HEK293 (cell line): Measurements from ENCODE around the gene RWDD1.
A peak's percentile ranks its signal among the peaks of the same experiment; 100 is the strongest.

Experiments
- GFI1B ChIP-seq: fragments of 450-650 bp; formaldehyde crosslinking; IDR thresholded peaks from 2 replicates; pipeline ENCODE4 v1.5.1; 2016; ENCODE audit warnings: missing biosample characterization, missing genetic modification characterization
- GLI4 ChIP-seq: fragments of 450-650 bp; formaldehyde crosslinking; IDR thresholded peaks from 2 replicates; pipeline ENCODE4 v1.5.1; 2016; ENCODE audit warnings: missing biosample characterization, missing genetic modification characterization
- GLIS1 ChIP-seq: fragments of 450-650 bp; formaldehyde crosslinking; IDR thresholded peaks from 2 replicates; pipeline ENCODE4 v1.5.1; 2016; ENCODE audit warnings: missing biosample characterization, missing genetic modification characterization
- HOXD13 ChIP-seq: sonication (generic); formaldehyde crosslinking; IDR thresholded peaks from 2 replicates; pipeline ENCODE4 v1.8.0; 2022; ENCODE audit warnings: missing genetic modification reagents, borderline replicate concordance
- KLF10 ChIP-seq: fragments of 450-650 bp; IDR thresholded peaks from 2 replicates; pipeline ENCODE4 v1.5.1; 2018; ENCODE audit warnings: missing biosample characterization, mild to moderate bottlenecking, missing genetic modification characterization
- OSR2 ChIP-seq: fragments of 450-650 bp; formaldehyde crosslinking; IDR thresholded peaks from 2 replicates; pipeline ENCODE4 v1.5.1; 2016; ENCODE audit warnings: missing biosample characterization, missing genetic modification characterization
- YY2 ChIP-seq: fragments of 450-650 bp; formaldehyde crosslinking; IDR thresholded peaks from 2 replicates; pipeline ENCODE4 v1.5.1; 2016; ENCODE audit warnings: missing biosample characterization, missing genetic modification characterization
- ZBTB17 ChIP-seq: fragments of 450-650 bp; formaldehyde crosslinking; IDR thresholded peaks from 2 replicates; pipeline ENCODE4 v1.5.1; 2016; ENCODE audit warnings: missing biosample characterization, missing genetic modification characterization
- ZNF274 ChIP-seq, 2 experiments: fragments of 200-500 bp in 1 of 2; fragments of 450-650 bp in 1 of 2; sonication (Bioruptor generic) in 1 of 2; formaldehyde crosslinking in 1 of 2; IDR thresholded peaks; 2 replicates each; pipeline versions ENCODE4 v1.5.1 to v1.6.1; 2014 to 2016; ENCODE audit warnings: borderline replicate concordance in 1 of 2, inconsistent platforms in 1 of 2, low read length in 1 of 2, missing biosample characterization in 1 of 2, missing genetic modification characterization in 1 of 2
- ZNF335 ChIP-seq: fragments of 450-650 bp; formaldehyde crosslinking; conservative IDR thresholded peaks from 2 replicates; pipeline ENCODE4 v1.5.1; 2016; ENCODE audit warnings: missing biosample characterization, missing genetic modification characterization
- ZNF391 ChIP-seq: fragments of 450-650 bp; formaldehyde crosslinking; IDR thresholded peaks from 2 replicates; pipeline ENCODE4 v1.5.1; 2016; ENCODE audit warnings: low read depth, missing biosample characterization, missing genetic modification characterization, borderline replicate concordance
- ZNF48 ChIP-seq: fragments of 450-650 bp; formaldehyde crosslinking; IDR thresholded peaks from 2 replicates; pipeline ENCODE4 v1.5.1; 2016; ENCODE audit warnings: missing biosample characterization, missing genetic modification characterization
- ZNF510 ChIP-seq: fragments of 450-650 bp; formaldehyde crosslinking; IDR thresholded peaks from 2 replicates; pipeline ENCODE4 v1.5.1; 2018; ENCODE audit warnings: mild to moderate bottlenecking, missing genetic modification characterization, missing biosample characterization; ENCODE audit not compliant: insufficient replicate concordance
- ZNF529 ChIP-seq: fragments of 450-650 bp; formaldehyde crosslinking; IDR thresholded peaks from 2 replicates; pipeline ENCODE4 v1.5.1; 2017; ENCODE audit warnings: missing genetic modification characterization, missing biosample characterization; ENCODE audit not compliant: insufficient replicate concordance
- ZNF548 ChIP-seq: fragments of 450-650 bp; formaldehyde crosslinking; IDR thresholded peaks from 2 replicates; pipeline ENCODE4 v1.5.1; 2016; ENCODE audit warnings: missing biosample characterization, missing genetic modification characterization
- ZNF549 ChIP-seq: fragments of 450-650 bp; IDR thresholded peaks from 2 replicates; pipeline ENCODE4 v1.5.1; 2018; ENCODE audit warnings: missing biosample characterization, missing genetic modification characterization, mild to moderate bottlenecking, inconsistent platforms, moderate library complexity
- ZNF768 ChIP-seq: fragments of 450-650 bp; formaldehyde crosslinking; IDR thresholded peaks from 2 replicates; pipeline ENCODE4 v1.5.1; 2018; ENCODE audit warnings: missing biosample characterization, mild to moderate bottlenecking, missing genetic modification characterization
- TF ChIP-seq, protein P1 (sequence below): fragments of 450-650 bp; formaldehyde crosslinking; IDR thresholded peaks from 2 replicates; pipeline ENCODE4 v1.5.1; 2016; ENCODE audit warnings: missing biosample characterization, missing genetic modification characterization
- TF ChIP-seq, protein P2 (sequence below): sonication (generic); formaldehyde crosslinking; IDR thresholded peaks from 2 replicates; pipeline ENCODE4 v1.8.1; 2022; ENCODE audit warnings: mild to moderate bottlenecking, moderate library complexity, missing genetic modification reagents
- TF ChIP-seq, protein P3 (sequence below): fragments of 450-650 bp; formaldehyde crosslinking; IDR thresholded peaks from 2 replicates; pipeline ENCODE4 v1.5.1; 2016; ENCODE audit warnings: missing biosample characterization, missing genetic modification characterization
- TF ChIP-seq, protein P4 (sequence below): fragments of 450-650 bp; formaldehyde crosslinking; IDR thresholded peaks from 2 replicates; pipeline ENCODE4 v1.5.0; 2017; ENCODE audit warnings: missing biosample characterization, missing genetic modification characterization, borderline replicate concordance
- TF ChIP-seq, protein P5 (sequence below): fragments of 450-650 bp; formaldehyde crosslinking; IDR thresholded peaks from 2 replicates; pipeline ENCODE4 v1.5.1; 2016; ENCODE audit warnings: missing biosample characterization, missing genetic modification characterization
- TF ChIP-seq, protein P6 (sequence below): fragments of 450-650 bp; formaldehyde crosslinking; IDR thresholded peaks from 2 replicates; pipeline ENCODE4 v1.5.1; 2016; ENCODE audit warnings: missing biosample characterization, missing genetic modification characterization
- TF ChIP-seq, protein P7 (sequence below): fragments of 450-650 bp; formaldehyde crosslinking; IDR thresholded peaks from 2 replicates; pipeline ENCODE4; 2016; ENCODE audit warnings: missing biosample characterization, missing genetic modification characterization

Gene RWDD1

DNA sequence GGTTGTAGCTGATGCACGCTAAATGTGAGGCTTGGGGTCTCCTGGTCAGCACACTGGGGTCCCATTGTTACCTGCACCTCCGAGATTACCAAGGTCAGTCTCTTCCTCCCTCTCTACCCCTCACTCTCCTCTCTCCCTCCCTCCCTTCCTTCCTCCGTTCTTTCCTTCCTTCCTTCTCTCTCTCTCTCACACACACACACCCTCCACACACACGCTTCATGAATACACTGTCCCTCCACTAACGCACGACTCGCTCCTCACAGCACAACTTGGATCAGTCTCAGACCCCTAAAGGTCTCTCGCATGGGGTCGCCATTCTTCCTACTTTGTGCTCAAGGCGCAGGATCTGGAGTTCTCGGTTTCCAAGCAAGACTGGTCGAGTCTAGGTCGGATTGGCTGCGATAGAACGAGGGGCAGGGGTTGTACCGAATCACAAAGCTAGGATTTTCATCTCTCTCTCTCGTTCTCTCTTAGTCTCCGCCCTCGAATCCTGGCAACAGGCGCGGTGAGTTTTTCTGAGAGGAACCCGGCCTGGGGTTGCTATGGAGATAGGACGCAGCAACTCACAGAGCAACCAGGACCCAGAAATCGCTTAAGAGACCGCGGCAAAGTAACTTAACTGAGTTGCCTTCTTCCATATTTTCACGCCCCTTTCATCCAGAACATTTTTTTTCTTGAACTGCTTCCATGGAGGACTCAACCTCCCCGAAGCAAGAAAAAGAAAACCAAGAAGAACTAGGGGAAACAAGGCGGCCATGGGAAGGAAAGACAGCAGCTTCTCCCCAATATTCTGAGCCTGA lies 44.8 kb downstream of the RWDD1 start, which contains the start of gene RSPH4A (continued):
- TF ChIP-seq, protein P1, sequence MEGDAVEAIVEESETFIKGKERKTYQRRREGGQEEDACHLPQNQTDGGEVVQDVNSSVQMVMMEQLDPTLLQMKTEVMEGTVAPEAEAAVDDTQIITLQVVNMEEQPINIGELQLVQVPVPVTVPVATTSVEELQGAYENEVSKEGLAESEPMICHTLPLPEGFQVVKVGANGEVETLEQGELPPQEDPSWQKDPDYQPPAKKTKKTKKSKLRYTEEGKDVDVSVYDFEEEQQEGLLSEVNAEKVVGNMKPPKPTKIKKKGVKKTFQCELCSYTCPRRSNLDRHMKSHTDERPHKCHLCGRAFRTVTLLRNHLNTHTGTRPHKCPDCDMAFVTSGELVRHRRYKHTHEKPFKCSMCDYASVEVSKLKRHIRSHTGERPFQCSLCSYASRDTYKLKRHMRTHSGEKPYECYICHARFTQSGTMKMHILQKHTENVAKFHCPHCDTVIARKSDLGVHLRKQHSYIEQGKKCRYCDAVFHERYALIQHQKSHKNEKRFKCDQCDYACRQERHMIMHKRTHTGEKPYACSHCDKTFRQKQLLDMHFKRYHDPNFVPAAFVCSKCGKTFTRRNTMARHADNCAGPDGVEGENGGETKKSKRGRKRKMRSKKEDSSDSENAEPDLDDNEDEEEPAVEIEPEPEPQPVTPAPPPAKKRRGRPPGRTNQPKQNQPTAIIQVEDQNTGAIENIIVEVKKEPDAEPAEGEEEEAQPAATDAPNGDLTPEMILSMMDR (tag by site-specific recombination), result peak; percentile 97
- TF ChIP-seq OSR2 (no peak), ZNF274 (IDR thresholded peaks at IDR 0.05; ENCODE audit: low read length) (no peak), ZNF274 (tag by site-specific recombination; IDR thresholded peaks at IDR 0.05; ENCODE audit: borderline replicate concordance) (no peak), ZBTB17 (peak; percentile 99), ZNF510 (tag by site-specific recombination) (no peak), ZNF549 (tag by site-specific recombination) (no peak), ZNF529 (tag by site-specific recombination) (no peak), ZNF391 (peak; percentile 82; the same call in 1 of the 2 replicates), GLI4 (tag by site-specific recombination) (no peak), YY2 (peak; percentile 82), KLF10 (tag by site-specific recombination) (no peak), ZNF48 (no peak), GFI1B (tag by site-specific recombination) (no peak), ZNF768 (tag by site-specific recombination) (no peak), ZNF548 (tag by site-specific recombination) (no peak), HOXD13 (no peak), GLIS1 (no peak), ZNF335 (tag by site-specific recombination) (peak; percentile 86)
- TF ChIP-seq, protein P2, sequence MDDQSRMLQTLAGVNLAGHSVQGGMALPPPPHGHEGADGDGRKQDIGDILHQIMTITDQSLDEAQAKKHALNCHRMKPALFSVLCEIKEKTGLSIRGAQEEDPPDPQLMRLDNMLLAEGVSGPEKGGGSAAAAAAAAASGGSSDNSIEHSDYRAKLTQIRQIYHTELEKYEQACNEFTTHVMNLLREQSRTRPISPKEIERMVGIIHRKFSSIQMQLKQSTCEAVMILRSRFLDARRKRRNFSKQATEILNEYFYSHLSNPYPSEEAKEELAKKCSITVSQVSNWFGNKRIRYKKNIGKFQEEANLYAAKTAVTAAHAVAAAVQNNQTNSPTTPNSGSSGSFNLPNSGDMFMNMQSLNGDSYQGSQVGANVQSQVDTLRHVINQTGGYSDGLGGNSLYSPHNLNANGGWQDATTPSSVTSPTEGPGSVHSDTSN, result peak; percentile 97
- TF ChIP-seq, protein P3, sequence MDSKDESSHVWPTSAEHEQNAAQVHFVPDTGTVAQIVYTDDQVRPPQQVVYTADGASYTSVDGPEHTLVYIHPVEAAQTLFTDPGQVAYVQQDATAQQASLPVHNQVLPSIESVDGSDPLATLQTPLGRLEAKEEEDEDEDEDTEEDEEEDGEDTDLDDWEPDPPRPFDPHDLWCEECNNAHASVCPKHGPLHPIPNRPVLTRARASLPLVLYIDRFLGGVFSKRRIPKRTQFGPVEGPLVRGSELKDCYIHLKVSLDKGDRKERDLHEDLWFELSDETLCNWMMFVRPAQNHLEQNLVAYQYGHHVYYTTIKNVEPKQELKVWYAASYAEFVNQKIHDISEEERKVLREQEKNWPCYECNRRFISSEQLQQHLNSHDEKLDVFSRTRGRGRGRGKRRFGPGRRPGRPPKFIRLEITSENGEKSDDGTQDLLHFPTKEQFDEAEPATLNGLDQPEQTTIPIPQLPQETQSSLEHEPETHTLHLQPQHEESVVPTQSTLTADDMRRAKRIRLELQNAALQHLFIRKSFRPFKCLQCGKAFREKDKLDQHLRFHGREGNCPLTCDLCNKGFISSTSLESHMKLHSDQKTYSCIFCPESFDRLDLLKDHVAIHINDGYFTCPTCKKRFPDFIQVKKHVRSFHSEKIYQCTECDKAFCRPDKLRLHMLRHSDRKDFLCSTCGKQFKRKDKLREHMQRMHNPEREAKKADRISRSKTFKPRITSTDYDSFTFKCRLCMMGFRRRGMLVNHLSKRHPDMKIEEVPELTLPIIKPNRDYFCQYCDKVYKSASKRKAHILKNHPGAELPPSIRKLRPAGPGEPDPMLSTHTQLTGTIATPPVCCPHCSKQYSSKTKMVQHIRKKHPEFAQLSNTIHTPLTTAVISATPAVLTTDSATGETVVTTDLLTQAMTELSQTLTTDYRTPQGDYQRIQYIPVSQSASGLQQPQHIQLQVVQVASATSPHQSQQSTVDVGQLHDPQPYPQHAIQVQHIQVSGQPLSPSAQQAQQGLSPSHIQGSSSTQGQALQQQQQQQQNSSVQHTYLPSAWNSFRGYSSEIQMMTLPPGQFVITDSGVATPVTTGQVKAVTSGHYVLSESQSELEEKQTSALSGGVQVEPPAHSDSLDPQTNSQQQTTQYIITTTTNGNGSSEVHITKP (tag by site-specific recombination), result peak; percentile 93
- TF ChIP-seq, protein P4, sequence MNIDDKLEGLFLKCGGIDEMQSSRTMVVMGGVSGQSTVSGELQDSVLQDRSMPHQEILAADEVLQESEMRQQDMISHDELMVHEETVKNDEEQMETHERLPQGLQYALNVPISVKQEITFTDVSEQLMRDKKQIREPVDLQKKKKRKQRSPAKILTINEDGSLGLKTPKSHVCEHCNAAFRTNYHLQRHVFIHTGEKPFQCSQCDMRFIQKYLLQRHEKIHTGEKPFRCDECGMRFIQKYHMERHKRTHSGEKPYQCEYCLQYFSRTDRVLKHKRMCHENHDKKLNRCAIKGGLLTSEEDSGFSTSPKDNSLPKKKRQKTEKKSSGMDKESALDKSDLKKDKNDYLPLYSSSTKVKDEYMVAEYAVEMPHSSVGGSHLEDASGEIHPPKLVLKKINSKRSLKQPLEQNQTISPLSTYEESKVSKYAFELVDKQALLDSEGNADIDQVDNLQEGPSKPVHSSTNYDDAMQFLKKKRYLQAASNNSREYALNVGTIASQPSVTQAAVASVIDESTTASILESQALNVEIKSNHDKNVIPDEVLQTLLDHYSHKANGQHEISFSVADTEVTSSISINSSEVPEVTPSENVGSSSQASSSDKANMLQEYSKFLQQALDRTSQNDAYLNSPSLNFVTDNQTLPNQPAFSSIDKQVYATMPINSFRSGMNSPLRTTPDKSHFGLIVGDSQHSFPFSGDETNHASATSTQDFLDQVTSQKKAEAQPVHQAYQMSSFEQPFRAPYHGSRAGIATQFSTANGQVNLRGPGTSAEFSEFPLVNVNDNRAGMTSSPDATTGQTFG, result no peak
- TF ChIP-seq, protein P5, sequence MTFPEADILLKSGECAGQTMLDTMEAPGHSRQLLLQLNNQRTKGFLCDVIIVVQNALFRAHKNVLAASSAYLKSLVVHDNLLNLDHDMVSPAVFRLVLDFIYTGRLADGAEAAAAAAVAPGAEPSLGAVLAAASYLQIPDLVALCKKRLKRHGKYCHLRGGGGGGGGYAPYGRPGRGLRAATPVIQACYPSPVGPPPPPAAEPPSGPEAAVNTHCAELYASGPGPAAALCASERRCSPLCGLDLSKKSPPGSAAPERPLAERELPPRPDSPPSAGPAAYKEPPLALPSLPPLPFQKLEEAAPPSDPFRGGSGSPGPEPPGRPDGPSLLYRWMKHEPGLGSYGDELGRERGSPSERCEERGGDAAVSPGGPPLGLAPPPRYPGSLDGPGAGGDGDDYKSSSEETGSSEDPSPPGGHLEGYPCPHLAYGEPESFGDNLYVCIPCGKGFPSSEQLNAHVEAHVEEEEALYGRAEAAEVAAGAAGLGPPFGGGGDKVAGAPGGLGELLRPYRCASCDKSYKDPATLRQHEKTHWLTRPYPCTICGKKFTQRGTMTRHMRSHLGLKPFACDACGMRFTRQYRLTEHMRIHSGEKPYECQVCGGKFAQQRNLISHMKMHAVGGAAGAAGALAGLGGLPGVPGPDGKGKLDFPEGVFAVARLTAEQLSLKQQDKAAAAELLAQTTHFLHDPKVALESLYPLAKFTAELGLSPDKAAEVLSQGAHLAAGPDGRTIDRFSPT (tag by site-specific recombination), result no peak
- TF ChIP-seq, protein P6, sequence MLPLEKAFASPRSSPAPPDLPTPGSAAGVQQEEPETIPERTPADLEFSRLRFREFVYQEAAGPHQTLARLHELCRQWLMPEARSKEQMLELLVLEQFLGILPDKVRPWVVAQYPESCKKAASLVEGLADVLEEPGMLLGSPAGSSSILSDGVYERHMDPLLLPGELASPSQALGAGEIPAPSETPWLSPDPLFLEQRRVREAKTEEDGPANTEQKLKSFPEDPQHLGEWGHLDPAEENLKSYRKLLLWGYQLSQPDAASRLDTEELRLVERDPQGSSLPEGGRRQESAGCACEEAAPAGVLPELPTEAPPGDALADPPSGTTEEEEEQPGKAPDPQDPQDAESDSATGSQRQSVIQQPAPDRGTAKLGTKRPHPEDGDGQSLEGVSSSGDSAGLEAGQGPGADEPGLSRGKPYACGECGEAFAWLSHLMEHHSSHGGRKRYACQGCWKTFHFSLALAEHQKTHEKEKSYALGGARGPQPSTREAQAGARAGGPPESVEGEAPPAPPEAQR (tag by site-specific recombination), result peak; percentile 61; the same call in 1 of the 2 replicates
- TF ChIP-seq, protein P7, sequence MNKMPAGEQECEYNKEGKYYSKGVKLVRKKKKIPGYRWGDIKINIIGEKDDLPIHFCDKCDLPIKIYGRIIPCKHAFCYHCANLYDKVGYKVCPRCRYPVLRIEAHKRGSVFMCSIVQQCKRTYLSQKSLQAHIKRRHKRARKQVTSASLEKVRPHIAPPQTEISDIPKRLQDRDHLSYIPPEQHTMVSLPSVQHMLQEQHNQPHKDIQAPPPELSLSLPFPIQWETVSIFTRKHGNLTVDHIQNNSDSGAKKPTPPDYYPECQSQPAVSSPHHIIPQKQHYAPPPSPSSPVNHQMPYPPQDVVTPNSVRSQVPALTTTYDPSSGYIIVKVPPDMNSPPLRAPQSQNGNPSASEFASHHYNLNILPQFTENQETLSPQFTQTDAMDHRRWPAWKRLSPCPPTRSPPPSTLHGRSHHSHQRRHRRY, result no peak
